Neural progenitor cell (in vitro differentiated cells): ENCODE results near the gene RAB15. TPM values are rescaled to one million over a fixed set of nuclear protein-coding genes. Genes with fewer than 3 reads are reported as not detected.

Experiments used
- DNase-seq: peaks from one replicate; pipeline ENCODE4 v3.0.0-alpha.2; 2016; ENCODE audit warnings: low spot score
- H2AFZ ChIP-seq: fragments of 200-600 bp; sonication (generic); replicated peaks from 2 replicates; pipeline ENCODE4 v1.6.1; 2016; ENCODE audit warnings: antibody characterized with exemption
- H3F3A ChIP-seq: fragments of 200-600 bp; sonication (generic); 2 replicates; pipeline ENCODE4 v1.6.1; 2016; ENCODE audit warnings: antibody characterized with exemption, low read depth
- H3K27ac ChIP-seq: fragments of 200-600 bp; sonication (generic); 2 replicates; pipeline ENCODE4 v1.5.1; 2016; ENCODE audit warnings: mild to moderate bottlenecking
- H3K27me3 ChIP-seq: fragments of 200-600 bp; sonication (generic); 2 replicates; pipeline ENCODE4 v1.6.1; 2016; ENCODE audit warnings: mild to moderate bottlenecking, moderate library complexity
- H3K36me3 ChIP-seq: fragments of 200-600 bp; sonication (generic); 2 replicates; pipeline ENCODE4 v1.5.1; 2016
- H3K4me1 ChIP-seq: fragments of 200-600 bp; sonication (generic); 2 replicates; pipeline ENCODE4 v1.6.1; 2016; ENCODE audit warnings: mixed run types
- H3K4me2 ChIP-seq: fragments of 200-600 bp; sonication (generic); 2 replicates; pipeline ENCODE4 v1.6.1; 2016
- H3K4me3 ChIP-seq: fragments of 200-600 bp; sonication (generic); 2 replicates; pipeline ENCODE4 v1.5.1; 2016
- H3K79me2 ChIP-seq: fragments of 200-600 bp; sonication (generic); 2 replicates; pipeline ENCODE4 v1.6.1; 2016; ENCODE audit warnings: low read depth
- H3K9ac ChIP-seq: fragments of 200-600 bp; sonication (generic); 2 replicates; pipeline ENCODE4 v1.6.1; 2016
- H3K9me3 ChIP-seq: fragments of 200-600 bp; sonication (generic); 2 replicates; pipeline ENCODE4 v1.5.1; 2016; ENCODE audit warnings: low read depth
- H4K20me1 ChIP-seq: fragments of 200-600 bp; sonication (generic); 2 replicates; pipeline ENCODE4 v1.6.1; 2016; ENCODE audit warnings: low read depth
- H3K27ac Mint-ChIP-seq: 3 replicates; pipeline ENCODE4 v1.8.0; 2021; ENCODE audit warnings: mixed read lengths
- H3K27me3 Mint-ChIP-seq: 2 replicates; pipeline ENCODE4 v1.8.0; 2022; ENCODE audit warnings: low read depth, mild to moderate bottlenecking, inconsistent platforms, moderate library complexity, mixed read lengths; ENCODE audit not compliant: insufficient read depth
- H3K36me3 Mint-ChIP-seq: 3 replicates; pipeline ENCODE4 v1.8.0; 2021; ENCODE audit warnings: mixed read lengths
- H3K4me1 Mint-ChIP-seq: 3 replicates; pipeline ENCODE4 v1.8.0; 2021; ENCODE audit warnings: mixed read lengths
- H3K4me3 Mint-ChIP-seq: 3 replicates; pipeline ENCODE4 v1.8.0; 2021; ENCODE audit warnings: mild to moderate bottlenecking, moderate library complexity, mixed read lengths
- H3K9me3 Mint-ChIP-seq: 3 replicates; pipeline ENCODE4 v1.8.0; 2020; ENCODE audit warnings: mixed read lengths
- EZH2 ChIP-seq: fragments of 200-600 bp; sonication (generic); IDR thresholded peaks from 2 replicates; pipeline ENCODE4 v1.6.1; 2017; ENCODE audit warnings: antibody characterized with exemption, mild to moderate bottlenecking, moderate library complexity
- EZH2phosphoT487 ChIP-seq: fragments of 200-600 bp; sonication (generic); IDR thresholded peaks from 2 replicates; pipeline ENCODE4 v1.6.1; 2017; ENCODE audit warnings: antibody characterized with exemption
- total RNA-seq: library from RNA; depleted of rRNA; stranded (reverse); fragments of >200 nt; gene quantifications from 2 replicates; pipeline ENCODE4 v1.2.3, GENCODE V29; 2015; ENCODE audit warnings: low replicate concordance
- TF ChIP-seq, protein P1 (sequence below): fragments of 200-600 bp; sonication (generic); IDR thresholded peaks from 2 replicates; pipeline ENCODE4 v1.5.1; 2017; ENCODE audit warnings: antibody characterized with exemption, mild to moderate bottlenecking

RAB15 gene
- total RNA-seq, 1 donor from 2014 or later, result 12.2 TPM

DNA sequence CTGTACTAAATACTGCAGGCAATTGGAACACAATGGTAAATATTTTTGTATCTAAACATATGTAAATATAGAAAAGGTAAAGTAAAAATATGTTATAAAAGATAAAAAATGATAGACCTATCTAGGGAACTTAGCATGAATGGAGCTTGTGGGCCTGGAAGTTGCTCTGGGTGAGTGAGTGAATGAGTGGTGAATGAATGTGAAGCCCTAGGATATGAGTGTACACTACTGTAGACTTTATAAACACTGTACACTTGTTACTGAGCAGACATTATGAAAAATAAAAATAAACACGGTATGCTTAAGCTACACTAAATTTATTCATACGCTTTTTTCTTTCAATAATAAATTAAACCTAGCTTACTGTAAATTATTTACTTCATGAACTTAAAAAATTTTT lies 22.4 kb upstream of the RAB15 start:
- TF ChIP-seq EZH2 (no peak), EZH2phosphoT487 (no peak)
- TF ChIP-seq, protein P1, sequence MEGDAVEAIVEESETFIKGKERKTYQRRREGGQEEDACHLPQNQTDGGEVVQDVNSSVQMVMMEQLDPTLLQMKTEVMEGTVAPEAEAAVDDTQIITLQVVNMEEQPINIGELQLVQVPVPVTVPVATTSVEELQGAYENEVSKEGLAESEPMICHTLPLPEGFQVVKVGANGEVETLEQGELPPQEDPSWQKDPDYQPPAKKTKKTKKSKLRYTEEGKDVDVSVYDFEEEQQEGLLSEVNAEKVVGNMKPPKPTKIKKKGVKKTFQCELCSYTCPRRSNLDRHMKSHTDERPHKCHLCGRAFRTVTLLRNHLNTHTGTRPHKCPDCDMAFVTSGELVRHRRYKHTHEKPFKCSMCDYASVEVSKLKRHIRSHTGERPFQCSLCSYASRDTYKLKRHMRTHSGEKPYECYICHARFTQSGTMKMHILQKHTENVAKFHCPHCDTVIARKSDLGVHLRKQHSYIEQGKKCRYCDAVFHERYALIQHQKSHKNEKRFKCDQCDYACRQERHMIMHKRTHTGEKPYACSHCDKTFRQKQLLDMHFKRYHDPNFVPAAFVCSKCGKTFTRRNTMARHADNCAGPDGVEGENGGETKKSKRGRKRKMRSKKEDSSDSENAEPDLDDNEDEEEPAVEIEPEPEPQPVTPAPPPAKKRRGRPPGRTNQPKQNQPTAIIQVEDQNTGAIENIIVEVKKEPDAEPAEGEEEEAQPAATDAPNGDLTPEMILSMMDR, result no peak

DNA sequence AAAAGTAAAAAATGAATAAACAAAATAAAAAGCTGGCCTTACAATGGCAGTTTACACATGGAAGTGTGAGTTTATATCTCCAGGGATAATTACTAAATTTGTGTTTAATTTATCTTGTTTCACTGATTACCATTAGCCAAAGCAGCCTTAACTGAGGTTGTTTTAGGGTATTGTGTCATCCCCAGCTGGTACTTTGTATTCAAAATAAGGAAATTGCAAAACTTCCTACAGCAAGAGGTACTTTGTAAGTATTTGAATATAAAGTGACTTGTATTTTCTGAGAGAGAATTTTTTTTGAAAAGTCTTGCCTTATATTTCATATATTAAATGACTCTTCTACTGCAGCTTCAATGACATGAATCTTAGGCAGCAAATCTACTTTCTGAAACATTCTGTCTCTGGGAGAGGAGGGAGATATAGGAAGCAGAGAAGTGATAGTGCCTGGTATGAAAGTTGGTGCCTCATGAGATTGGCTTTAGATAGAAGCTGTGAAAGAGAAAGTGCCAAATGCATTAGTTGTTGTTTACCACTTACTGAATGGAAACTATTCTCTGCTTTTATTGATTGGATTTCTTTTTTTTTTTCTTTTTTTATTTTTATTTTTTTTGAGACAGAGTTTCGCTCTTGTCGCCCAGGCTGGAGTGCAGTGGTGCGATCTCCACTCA lies 21.3 kb upstream of the RAB15 start:
- H3K27me3 ChIP-seq, result no peaks in the 10 kb centered on the region
- no peak overlapping the region for H2AFZ ChIP-seq
- H3K36me3 ChIP-seq, result no peaks in the 10 kb centered on the region
- no peaks in the 10 kb centered on the region for H3K27me3 Mint-ChIP-seq
- H4K20me1 ChIP-seq, result no peaks in the 10 kb centered on the region
- H3K4me1 Mint-ChIP-seq, result peaks cover 10% of the 10 kb centered on the region
- TF ChIP-seq EZH2 (no peak), EZH2phosphoT487 (no peak)
- TF ChIP-seq, protein P1, result no peak
- H3K4me1 ChIP-seq, result peaks cover 15% of the 10 kb centered on the region
- H3F3A ChIP-seq, result peaks cover 3% of the 10 kb centered on the region
- no peak overlapping the region for H3K27ac Mint-ChIP-seq
- no peak overlapping the region for H3K27ac ChIP-seq
- no peaks in the 10 kb centered on the region for H3K9me3 Mint-ChIP-seq
- H3K4me3 Mint-ChIP-seq, result no peak overlapping the region
- no peak overlapping the region for H3K9ac ChIP-seq
- H3K4me3 ChIP-seq, result no peak overlapping the region
- H3K9me3 ChIP-seq, result no peaks in the 10 kb centered on the region
- no peaks in the 10 kb centered on the region for H3K36me3 Mint-ChIP-seq
- no peak for DNase-seq
- peaks cover 21% of the 10 kb centered on the region for H3K79me2 ChIP-seq
- no peak overlapping the region for H3K4me2 ChIP-seq

More for the DNA sequence above, 22.4 kb upstream of the RAB15 start:
- Mint-ChIP-seq H3K9me3 (no peaks in the 10 kb centered on the region), H3K4me3 (no peak overlapping the region), H3K36me3 (no peaks in the 10 kb centered on the region), H3K4me1 (peaks cover 10% of the 10 kb centered on the region), H3K27me3 (no peaks in the 10 kb centered on the region), H3K27ac (no peak overlapping the region)
- peaks cover 3% of the 10 kb centered on the region for H3F3A ChIP-seq
- no peak overlapping the region for H3K4me2 ChIP-seq
- no peak overlapping the region for H3K27ac ChIP-seq
- H3K36me3 ChIP-seq, result no peaks in the 10 kb centered on the region
- H3K79me2 ChIP-seq, result peaks cover 24% of the 10 kb centered on the region
- no peak for DNase-seq
- no peak overlapping the region for H3K4me3 ChIP-seq
- no peaks in the 10 kb centered on the region for H3K9me3 ChIP-seq
- H3K4me1 ChIP-seq, result peaks cover 15% of the 10 kb centered on the region
- no peaks in the 10 kb centered on the region for H4K20me1 ChIP-seq
- H2AFZ ChIP-seq, result no peak overlapping the region
- no peak overlapping the region for H3K9ac ChIP-seq
- no peaks in the 10 kb centered on the region for H3K27me3 ChIP-seq

DNA sequence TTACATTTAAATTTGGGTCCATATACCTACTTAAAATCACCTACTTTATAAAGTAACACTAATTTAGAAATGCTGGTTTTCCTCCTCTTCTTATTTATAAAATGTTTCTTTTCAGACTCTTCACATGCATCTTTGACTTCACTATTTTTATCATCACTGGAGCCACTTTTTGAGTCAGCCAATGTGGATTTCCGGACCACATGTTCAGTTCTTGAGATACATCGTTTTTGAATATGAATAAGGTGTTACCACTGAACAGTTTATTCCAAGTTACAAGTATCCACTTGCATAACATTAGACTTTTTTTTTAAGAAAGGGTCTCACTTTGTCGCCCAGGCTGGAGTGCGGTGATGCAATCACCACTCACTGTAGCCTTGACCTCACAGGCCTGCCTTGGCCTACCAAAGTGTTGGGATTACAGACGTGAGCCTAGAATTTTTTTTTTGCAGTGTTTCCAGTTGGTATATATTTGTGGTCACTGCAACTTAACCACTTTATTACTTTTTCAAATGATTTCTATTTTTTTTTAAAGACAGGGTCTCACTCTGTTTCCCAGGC lies 20.3 kb upstream of the RAB15 start:
- Histone ChIP-seq H2AFZ (no peak overlapping the region), H3K9ac (no peak overlapping the region), H3K36me3 (no peaks in the 10 kb centered on the region), H3F3A (peaks cover 3% of the 10 kb centered on the region), H3K4me3 (no peak overlapping the region), H3K4me1 (peaks cover 13% of the 10 kb centered on the region), H3K4me2 (no peak overlapping the region), H3K27ac (no peak overlapping the region), H4K20me1 (no peaks in the 10 kb centered on the region), H3K9me3 (no peaks in the 10 kb centered on the region), H3K27me3 (no peaks in the 10 kb centered on the region), H3K79me2 (peaks cover 22% of the 10 kb centered on the region)
- Mint-ChIP-seq H3K4me1 (peaks cover 10% of the 10 kb centered on the region), H3K9me3 (no peaks in the 10 kb centered on the region), H3K27me3 (no peaks in the 10 kb centered on the region), H3K4me3 (no peak overlapping the region), H3K36me3 (no peaks in the 10 kb centered on the region), H3K27ac (no peak overlapping the region)
- TF ChIP-seq EZH2phosphoT487 (no peak), EZH2 (no peak)
- TF ChIP-seq, protein P1, result no peak
- DNase-seq, result no peak
